Stimulated activated CD8-positive, alpha-beta memory T cell treated with anti-CD3 and anti-CD28 coated beads, Interleukin-7, amount 100 ng/mL, for 48 hours (primary cell): Measurements from ENCODE around the gene ASAP2.

Experiments
- DNase-seq, 2 donors: peaks; one replicate each; pipeline ENCODE4 v3.0.0-alpha.2; 2020; ENCODE audit warnings: low read depth in 1 of 2; ENCODE audit errors: extremely low read depth in 1 of 2

ASAP2 gene

GRCh38 chr2:9230051-9230802 is 23.6 kb downstream of the ASAP2 start:
- no peak for DNase-seq

DNA sequence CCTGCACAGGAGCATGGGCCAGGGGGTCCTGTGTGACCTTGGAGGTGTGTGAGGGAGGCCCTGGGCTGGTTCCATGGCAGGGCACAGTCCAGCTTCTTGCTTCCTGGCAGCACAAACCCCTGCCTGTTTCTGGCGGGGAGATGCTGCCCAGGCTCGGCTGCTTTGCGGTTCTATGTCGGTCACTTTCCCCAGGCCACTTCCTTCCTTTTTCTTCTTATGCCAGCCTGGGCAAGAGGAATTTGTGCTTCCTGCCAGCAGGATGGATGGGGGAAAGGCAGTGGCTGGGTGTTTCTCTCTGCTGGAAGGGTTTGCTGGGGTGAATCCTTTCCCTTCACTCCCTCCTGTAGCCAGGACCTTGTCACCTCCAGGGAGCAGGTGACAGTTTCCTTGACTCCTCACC is 24.3 kb downstream of the ASAP2 start:
- DNase-seq: no peak

DNA sequence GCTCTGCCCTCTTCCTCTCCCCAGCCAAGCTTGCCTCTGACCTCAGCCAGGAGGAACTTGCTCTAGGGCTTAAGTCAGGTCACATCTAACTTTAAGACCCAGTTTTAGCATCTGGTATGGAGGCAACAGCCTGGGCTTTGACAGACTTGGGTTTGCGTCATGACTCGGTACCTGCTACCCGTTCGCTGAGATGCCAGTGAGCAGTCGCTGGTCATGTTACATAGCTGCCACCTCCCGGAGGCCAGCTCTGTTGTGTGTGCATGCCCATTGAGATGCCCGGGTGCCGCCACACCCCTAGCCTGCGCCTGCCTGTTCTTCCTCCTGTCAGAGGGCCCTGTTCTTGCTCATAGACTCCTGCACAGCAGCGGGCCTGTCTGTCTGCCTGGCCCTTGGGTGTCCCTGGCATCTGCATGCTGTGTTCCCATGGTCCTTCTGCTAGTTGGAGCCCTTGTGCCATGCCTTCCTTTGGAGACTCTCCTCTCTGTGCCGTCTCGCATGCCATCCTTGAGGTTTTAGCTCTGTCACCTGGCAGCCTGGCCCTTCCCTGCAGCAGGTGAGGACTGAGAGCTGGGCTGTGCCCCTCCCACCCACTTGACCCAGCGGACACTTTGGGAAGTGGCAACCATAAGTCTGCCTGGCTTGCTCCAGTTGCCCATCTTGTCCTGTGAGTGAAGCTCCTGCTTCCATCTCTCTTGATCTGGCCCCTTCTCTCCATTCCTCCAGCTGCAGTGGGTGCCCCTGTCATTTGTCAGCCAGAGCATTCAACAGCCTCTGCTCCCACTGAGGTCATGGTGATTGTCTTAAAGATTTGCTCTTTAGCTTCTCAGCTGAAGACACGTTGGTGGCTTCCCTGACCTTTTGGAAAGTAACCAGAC is 24.9 kb downstream of the ASAP2 start:
- no peak for DNase-seq

DNA sequence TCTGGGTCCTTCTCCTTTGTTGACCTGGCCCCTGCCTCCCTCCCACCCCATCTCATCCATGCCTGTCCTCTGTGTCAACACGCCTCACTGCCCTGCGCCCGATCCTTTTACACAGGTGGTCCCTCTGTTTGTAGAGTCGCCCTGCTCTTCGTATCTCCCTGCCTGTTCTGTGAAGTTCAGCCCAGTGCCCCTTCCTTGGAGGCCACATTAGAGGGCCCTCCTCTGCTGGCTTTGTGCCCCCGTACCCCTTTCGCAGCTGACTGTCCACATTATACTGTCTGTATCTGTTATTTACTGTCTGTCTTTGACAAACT is 25.5 kb downstream of the ASAP2 start:
- DNase-seq: no peak

DNA sequence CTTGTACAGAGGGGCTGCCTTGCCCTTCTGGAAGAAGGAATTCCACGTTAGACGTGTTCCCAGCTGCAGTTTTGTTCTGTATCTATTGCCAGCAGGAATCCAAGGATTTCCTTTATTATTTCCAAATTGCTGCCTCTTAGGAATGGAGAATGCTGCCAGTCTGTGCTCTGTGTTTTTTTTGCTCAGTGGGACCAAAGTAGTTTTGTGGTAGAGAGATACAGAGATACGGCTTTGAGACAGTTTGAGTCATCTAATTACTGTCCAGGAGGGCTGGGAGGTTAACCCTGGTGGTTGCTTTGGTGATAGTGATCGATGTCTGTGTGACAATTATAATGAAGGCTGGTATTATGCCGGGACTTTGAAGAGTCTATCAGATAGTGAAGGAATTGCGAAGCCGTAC is 26.3 kb downstream of the ASAP2 start:
- no peak for DNase-seq

GRCh38 chr2:9234680-9235146 is 28.1 kb downstream of the ASAP2 start:
- no peak for DNase-seq

GRCh38 chr2:9235147-9236044 is 28.8 kb downstream of the ASAP2 start:
- DNase-seq: no peak

- no peak for DNase-seq
Observed at GRCh38 chr2:9236045-9236344, 29.4 kb downstream of the ASAP2 start.

DNA sequence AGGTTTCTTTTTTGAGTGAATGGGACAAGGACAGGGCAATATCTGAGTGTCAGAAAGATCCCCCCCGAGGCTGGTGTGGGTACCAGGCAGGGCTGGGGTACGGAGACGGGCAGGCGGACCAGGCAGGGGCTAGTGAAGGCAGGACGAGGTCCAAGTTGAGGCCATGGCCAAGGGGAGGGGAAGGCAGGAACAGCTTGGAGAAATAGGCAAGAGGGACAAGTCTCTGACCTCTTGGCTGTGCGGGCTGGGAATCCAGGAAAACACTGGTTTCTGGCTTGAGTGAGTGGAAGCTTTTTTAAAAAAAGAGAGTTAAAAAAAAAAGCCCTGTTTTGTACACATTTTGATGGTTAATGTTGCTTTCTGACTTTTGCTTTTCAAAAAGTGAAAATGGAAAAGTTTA is 30.3 kb downstream of the ASAP2 start:
- no peak for DNase-seq

GRCh38 chr2:9237831-9238230 is 31.2 kb downstream of the ASAP2 start:
- no peak for DNase-seq

- DNase-seq: no peak
Observed at GRCh38 chr2:9238591-9239326, 32.1 kb downstream of the ASAP2 start.

DNA sequence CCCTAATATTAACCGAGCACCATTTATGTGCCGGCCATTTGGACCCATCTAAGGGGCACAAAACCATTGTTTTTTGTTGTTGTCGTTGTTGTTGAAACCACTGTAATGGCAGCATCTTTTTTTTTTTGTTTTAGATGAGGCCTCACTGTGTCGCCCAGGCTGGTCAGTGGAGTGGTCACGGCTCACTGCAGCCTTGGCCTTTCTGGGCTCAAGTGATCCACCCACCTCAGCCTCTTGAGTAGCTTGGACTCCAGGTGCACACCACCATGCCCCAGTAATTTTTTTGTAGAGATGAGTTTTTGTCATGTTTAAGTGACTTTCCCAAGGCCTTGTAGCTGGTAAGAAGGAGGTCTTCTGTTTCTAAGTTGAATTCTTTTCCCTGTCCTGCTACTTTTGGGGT is 33.0 kb downstream of the ASAP2 start:
- no peak for DNase-seq

- DNase-seq: no peak
Observed at GRCh38 chr2:9240745-9241144, 34.1 kb downstream of the ASAP2 start.

- DNase-seq: no peak
Observed at GRCh38 chr2:9241233-9241632, 34.6 kb downstream of the ASAP2 start.

- DNase-seq: no peak
Observed at GRCh38 chr2:9243357-9243756, 36.7 kb downstream of the ASAP2 start.

DNA sequence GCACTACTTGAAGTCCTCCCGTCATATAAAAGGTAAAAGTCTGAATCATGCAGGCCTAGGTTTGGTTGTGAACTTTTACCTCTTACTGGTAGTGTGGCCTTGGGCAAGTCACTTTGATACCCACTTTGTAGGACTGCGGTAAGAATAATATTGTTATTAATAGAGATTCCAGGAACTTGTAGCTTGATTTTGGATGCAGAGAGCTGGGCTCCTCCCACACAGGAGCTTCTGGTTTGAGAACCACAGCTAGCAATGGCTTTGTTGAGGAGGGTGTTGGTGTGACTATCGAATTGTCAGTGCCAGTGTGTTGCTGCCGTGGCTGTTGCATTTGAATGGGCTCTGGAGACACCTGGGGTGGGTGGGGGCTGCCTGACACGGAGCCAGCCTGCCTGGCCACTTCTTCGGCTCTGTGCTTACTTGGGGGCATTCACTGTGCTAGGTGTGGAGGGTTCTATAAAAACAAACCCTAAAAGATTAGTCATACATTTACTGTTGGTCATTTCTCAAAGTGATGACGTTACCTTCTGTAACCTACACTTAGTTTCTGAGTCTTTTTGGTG is 38.5 kb downstream of the ASAP2 start:
- DNase-seq: no peak

- no peak for DNase-seq
Observed at GRCh38 chr2:9247177-9247576, 40.6 kb downstream of the ASAP2 start.

- DNase-seq: no peak
Observed at GRCh38 chr2:9247786-9248185, 41.2 kb downstream of the ASAP2 start.

GRCh38 chr2:9248363-9248762 is 41.8 kb downstream of the ASAP2 start:
- no peak for DNase-seq

DNA sequence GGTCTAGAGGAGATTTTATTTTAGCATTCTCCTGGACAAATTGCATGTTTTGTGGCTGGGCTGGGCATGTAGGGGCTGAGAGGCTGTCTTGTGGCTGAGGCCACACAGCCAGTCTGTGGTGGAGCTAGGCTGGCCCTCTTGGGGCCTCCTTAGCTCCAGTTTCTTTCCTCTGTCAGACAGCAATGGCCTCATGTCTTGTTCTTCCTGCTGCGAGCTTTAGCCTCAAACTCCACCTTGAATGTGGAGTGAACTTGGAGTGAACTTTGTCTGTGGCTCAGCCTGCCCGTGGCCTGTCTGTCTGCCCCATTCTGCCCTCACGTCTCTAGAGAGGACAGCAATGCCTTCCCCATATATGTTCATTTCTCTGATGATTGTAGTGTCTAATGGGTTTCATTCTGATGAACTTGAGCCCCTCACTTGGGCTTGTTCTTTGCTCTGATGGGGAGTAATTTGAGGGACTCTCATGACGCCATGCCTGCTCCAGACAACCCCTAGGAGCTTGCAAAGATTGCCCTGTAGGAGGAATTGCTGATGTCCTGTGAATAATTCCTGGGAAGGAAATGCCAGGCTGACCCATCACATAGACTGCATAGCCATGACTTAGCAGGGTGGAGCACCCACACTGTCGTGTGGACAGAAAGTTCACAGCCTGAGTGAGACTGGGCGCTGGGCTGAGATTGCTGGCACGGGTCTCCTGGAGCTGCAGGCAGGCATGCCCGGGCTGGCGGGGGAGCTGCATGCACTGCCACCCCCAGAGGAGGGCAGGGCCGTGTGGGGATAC is 42.6 kb downstream of the ASAP2 start:
- no peak for DNase-seq
